Tibial nerve (tissue), 3 donors: ENCODE results near the gene ANKRD26.

Experiments
- CTCF ChIP-seq, 5 experiments: fragments of 200-600 bp in 3 of 5; fragments of 450-650 bp in 2 of 5; sonication (generic) in 3 of 5; IDR thresholded peaks; one replicate each; pipeline ENCODE4 v1.5.1; 2016 to 2019; ENCODE audit warnings: antibody characterized with exemption in 5 of 5, mild to moderate bottlenecking in 3 of 5, moderate library complexity in 2 of 5
- POLR2A ChIP-seq, 2 donors: fragments of 450-650 bp; IDR thresholded peaks; one replicate each; pipeline ENCODE4 v1.6.1; 2017; ENCODE audit warnings: antibody characterized with exemption in 2 of 2, mild to moderate bottlenecking in 2 of 2, moderate library complexity in 2 of 2

GRCh38 chr10:26997610-26998009 is 102.7 kb downstream of the ANKRD26 start:
- TF ChIP-seq CTCF (IDR thresholded peaks at IDR 0.05) = no peak
- no peak for TF ChIP-seq POLR2A (IDR thresholded peaks at IDR 0.05)
